ENCODE data around the gene PNKP. TPM values are rescaled to one million over a fixed set of nuclear protein-coding genes. Genes with fewer than 3 reads are reported as not detected.

The PNKP gene
- polyA plus RNA-seq, 1 donor: 61.2 TPM

DNA sequence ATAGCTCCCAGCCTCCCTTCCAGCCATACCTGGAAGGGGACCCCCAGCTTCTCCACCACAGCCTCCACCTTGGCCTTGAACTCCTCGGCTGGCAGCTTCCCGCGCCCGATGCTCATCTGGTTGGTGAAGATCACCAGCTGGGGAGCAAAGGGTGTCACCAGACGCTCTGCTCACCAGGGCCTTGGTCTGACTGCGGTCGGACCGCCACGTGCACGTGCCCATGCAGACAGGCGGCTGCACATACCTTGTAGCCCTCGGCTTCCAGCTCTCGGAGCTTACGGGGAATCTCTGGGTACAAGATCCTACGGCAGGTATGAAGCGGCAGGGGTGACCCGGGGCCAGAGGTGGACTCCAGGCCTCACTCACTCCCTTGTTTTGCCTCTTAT lies 3.4 kb downstream of the PNKP start:
- no peak overlapping the region for H3K27ac ChIP-seq (ENCODE audit: low read length)
- H3K4me1 ChIP-seq (ENCODE audit: control insufficient read depth, insufficient read depth, low read length): peaks cover 22% of the 10 kb centered on the region
- H3K27me3 ChIP-seq (ENCODE audit: control insufficient read depth, insufficient read depth, low read length): no peaks in the 10 kb centered on the region
- no peak for DNase-seq
- WGBS (ENCODE audit: insufficient coverage, low lambda C conversion rate): no CpG with 5 or more reads among the region's 17 CpGs
- no peak overlapping the region for H3K4me3 ChIP-seq (ENCODE audit: low read length)
- H3K36me3 ChIP-seq (ENCODE audit: control insufficient read depth, insufficient read depth, low read length): peaks cover 45% of the 10 kb centered on the region
- H3K9me3 ChIP-seq (ENCODE audit: control insufficient read depth, low read depth, low read length): peaks cover 2% of the 10 kb centered on the region

GRCh38 chr19:49863254-49863934 lies 4.0 kb downstream of the PNKP start:
- peaks cover 50% of the 10 kb centered on the region for H3K36me3 ChIP-seq (ENCODE audit: control insufficient read depth, insufficient read depth, low read length)
- no peak overlapping the region for H3K4me3 ChIP-seq (ENCODE audit: low read length)
- H3K27ac ChIP-seq (ENCODE audit: low read length): no peak overlapping the region
- no peak for DNase-seq
- H3K27me3 ChIP-seq (ENCODE audit: control insufficient read depth, insufficient read depth, low read length): no peaks in the 10 kb centered on the region
- H3K9me3 ChIP-seq (ENCODE audit: control insufficient read depth, low read depth, low read length): peaks cover 2% of the 10 kb centered on the region
- no CpG with 5 or more reads among the region's 24 CpGs for WGBS (ENCODE audit: insufficient coverage, low lambda C conversion rate)
- H3K4me1 ChIP-seq (ENCODE audit: control insufficient read depth, insufficient read depth, low read length): peaks cover 16% of the 10 kb centered on the region

DNA sequence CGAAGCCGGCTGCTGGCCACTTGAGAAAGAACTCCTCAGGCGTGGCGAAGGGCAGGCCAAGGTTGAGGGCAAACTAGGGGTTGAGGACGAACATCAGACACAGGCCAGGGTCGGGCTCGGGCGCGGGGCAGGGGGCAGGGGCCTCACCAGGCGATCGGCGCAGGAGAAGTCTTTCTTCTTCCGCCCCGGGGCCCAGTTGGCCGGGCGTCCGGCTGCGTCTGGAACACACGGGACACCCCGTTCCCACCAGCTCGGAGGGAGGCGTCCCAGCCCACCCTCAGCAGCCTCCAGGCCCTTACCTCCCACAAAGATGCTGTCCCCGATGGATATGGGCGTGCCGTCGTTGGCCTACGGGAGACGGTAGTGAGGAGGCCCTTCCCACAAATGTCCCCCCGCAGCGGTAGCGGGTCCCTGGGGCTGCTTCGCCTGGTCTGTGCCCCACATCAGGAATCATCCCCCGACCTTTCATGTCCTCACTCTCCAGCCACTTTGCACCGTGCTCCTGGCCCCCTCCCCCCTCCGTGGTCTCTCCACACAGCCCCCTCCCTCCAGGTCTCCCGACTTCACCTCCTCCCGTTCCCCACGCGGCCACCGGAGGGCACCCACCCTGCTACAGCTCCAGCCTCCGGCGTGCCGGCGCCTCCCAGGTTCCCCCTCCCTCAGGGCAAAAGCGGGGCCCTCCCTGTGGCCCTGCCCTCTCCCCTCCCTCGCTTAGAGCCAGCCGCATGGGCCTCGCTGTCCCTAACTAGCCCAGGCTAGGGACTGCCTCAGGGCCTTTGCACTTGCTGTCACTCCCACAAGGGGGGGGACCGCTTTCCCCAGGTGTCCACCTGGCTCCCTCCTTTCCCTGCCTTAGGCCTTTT lies 4.8 kb downstream of the PNKP start:
- Histone ChIP-seq H3K36me3 (ENCODE audit: control insufficient read depth, insufficient read depth, low read length) (peaks cover 58% of the 10 kb centered on the region), H3K4me1 (ENCODE audit: control insufficient read depth, insufficient read depth, low read length) (peaks cover 12% of the 10 kb centered on the region), H3K27me3 (ENCODE audit: control insufficient read depth, insufficient read depth, low read length) (no peaks in the 10 kb centered on the region), H3K9me3 (ENCODE audit: control insufficient read depth, low read depth, low read length) (peaks cover 2% of the 10 kb centered on the region), H3K27ac (ENCODE audit: low read length) (no peak overlapping the region), H3K4me3 (ENCODE audit: low read length) (no peak overlapping the region)
- DNase-seq: no peak
- WGBS (ENCODE audit: insufficient coverage, low lambda C conversion rate): 100% methylated on average over 1 of the region's 49 CpGs

GRCh38 chr19:49861541-49862378 lies 5.6 kb downstream of the PNKP start:
- no peak for DNase-seq
- Histone ChIP-seq H3K36me3 (ENCODE audit: control insufficient read depth, insufficient read depth, low read length) (peaks cover 67% of the 10 kb centered on the region), H3K9me3 (ENCODE audit: control insufficient read depth, low read depth, low read length) (peaks cover 2% of the 10 kb centered on the region), H3K27ac (ENCODE audit: low read length) (no peak overlapping the region), H3K27me3 (ENCODE audit: control insufficient read depth, insufficient read depth, low read length) (no peaks in the 10 kb centered on the region), H3K4me1 (ENCODE audit: control insufficient read depth, insufficient read depth, low read length) (peaks cover 11% of the 10 kb centered on the region), H3K4me3 (ENCODE audit: low read length) (no peak overlapping the region)
- 90% methylated on average over 2 of the region's 60 CpGs for WGBS (ENCODE audit: insufficient coverage, low lambda C conversion rate)

GRCh38 chr19:49861107-49861506 lies 6.3 kb downstream of the PNKP start:
- Histone ChIP-seq H3K4me3 (ENCODE audit: low read length) (no peak overlapping the region), H3K27me3 (ENCODE audit: control insufficient read depth, insufficient read depth, low read length) (no peaks in the 10 kb centered on the region), H3K36me3 (ENCODE audit: control insufficient read depth, insufficient read depth, low read length) (peaks cover 71% of the 10 kb centered on the region), H3K9me3 (ENCODE audit: control insufficient read depth, low read depth, low read length) (peaks cover 2% of the 10 kb centered on the region), H3K27ac (ENCODE audit: low read length) (no peak overlapping the region), H3K4me1 (ENCODE audit: control insufficient read depth, insufficient read depth, low read length) (peaks cover 5% of the 10 kb centered on the region)
- no peak for DNase-seq
- WGBS (ENCODE audit: insufficient coverage, low lambda C conversion rate): no CpG with 5 or more reads among the region's 13 CpGs

GRCh38 chr19:49860336-49861102 lies 6.9 kb downstream of the PNKP start:
- H3K4me1 ChIP-seq (ENCODE audit: control insufficient read depth, insufficient read depth, low read length): no peaks in the 10 kb centered on the region
- H3K27me3 ChIP-seq (ENCODE audit: control insufficient read depth, insufficient read depth, low read length): no peaks in the 10 kb centered on the region
- WGBS (ENCODE audit: insufficient coverage, low lambda C conversion rate): no CpG with 5 or more reads among the region's 17 CpGs
- DNase-seq: no peak
- peaks cover 2% of the 10 kb centered on the region for H3K9me3 ChIP-seq (ENCODE audit: control insufficient read depth, low read depth, low read length)
- no peak overlapping the region for H3K4me3 ChIP-seq (ENCODE audit: low read length)
- H3K36me3 ChIP-seq (ENCODE audit: control insufficient read depth, insufficient read depth, low read length): peaks cover 76% of the 10 kb centered on the region
- no peak overlapping the region for H3K27ac ChIP-seq (ENCODE audit: low read length)

GRCh38 chr19:49859682-49860335 lies 7.6 kb downstream of the PNKP start:
- no peaks in the 10 kb centered on the region for H3K27me3 ChIP-seq (ENCODE audit: control insufficient read depth, insufficient read depth, low read length)
- H3K27ac ChIP-seq (ENCODE audit: low read length): no peak overlapping the region
- H3K9me3 ChIP-seq (ENCODE audit: control insufficient read depth, low read depth, low read length): peaks cover 2% of the 10 kb centered on the region
- H3K4me1 ChIP-seq (ENCODE audit: control insufficient read depth, insufficient read depth, low read length): no peaks in the 10 kb centered on the region
- H3K4me3 ChIP-seq (ENCODE audit: low read length): no peak overlapping the region
- 80% methylated on average over 2 of the region's 22 CpGs for WGBS (ENCODE audit: insufficient coverage, low lambda C conversion rate)
- peaks cover 81% of the 10 kb centered on the region for H3K36me3 ChIP-seq (ENCODE audit: control insufficient read depth, insufficient read depth, low read length)
- DNase-seq: no peak

- H3K36me3 ChIP-seq (ENCODE audit: control insufficient read depth, insufficient read depth, low read length): peaks cover 70% of the 10 kb centered on the region
- H3K27ac ChIP-seq (ENCODE audit: low read length): no peak overlapping the region
- H3K27me3 ChIP-seq (ENCODE audit: control insufficient read depth, insufficient read depth, low read length): no peaks in the 10 kb centered on the region
- no CpG with 5 or more reads among the region's 37 CpGs for WGBS (ENCODE audit: insufficient coverage, low lambda C conversion rate)
- peaks cover 2% of the 10 kb centered on the region for H3K9me3 ChIP-seq (ENCODE audit: control insufficient read depth, low read depth, low read length)
- DNase-seq: no peak
- H3K4me3 ChIP-seq (ENCODE audit: low read length): no peak overlapping the region
- H3K4me1 ChIP-seq (ENCODE audit: control insufficient read depth, insufficient read depth, low read length): no peaks in the 10 kb centered on the region
Observed at GRCh38 chr19:49858088-49858985, 9.0 kb downstream of the PNKP start.

- Histone ChIP-seq H3K27me3 (ENCODE audit: control insufficient read depth, insufficient read depth, low read length) (no peaks in the 10 kb centered on the region), H3K9me3 (ENCODE audit: control insufficient read depth, low read depth, low read length) (peaks cover under 1% of the 10 kb centered on the region), H3K4me3 (ENCODE audit: low read length) (no peak overlapping the region), H3K4me1 (ENCODE audit: control insufficient read depth, insufficient read depth, low read length) (peaks cover 1% of the 10 kb centered on the region), H3K36me3 (ENCODE audit: control insufficient read depth, insufficient read depth, low read length) (peaks cover 67% of the 10 kb centered on the region), H3K27ac (ENCODE audit: low read length) (no peak overlapping the region)
- no peak for DNase-seq
- no CpG with 5 or more reads among the region's 5 CpGs for WGBS (ENCODE audit: insufficient coverage, low lambda C conversion rate)
Observed at GRCh38 chr19:49857838-49858087, 9.6 kb downstream of the PNKP start.
